Mucosa of stomach (tissue), 1 donor: ENCODE results near the gene CCDC134.

ENCODE experiments used
- H3K27me3 ChIP-seq: one replicate; pipeline ENCODE4 v1.7.0; 2013; ENCODE audit warnings: mild to moderate bottlenecking, low read length; ENCODE audit not compliant: control insufficient read depth, insufficient read depth
- H3K36me3 ChIP-seq: one replicate; pipeline ENCODE4 v1.7.0; 2013; ENCODE audit warnings: low read length; ENCODE audit not compliant: control insufficient read depth, insufficient read depth
- H3K4me1 ChIP-seq: one replicate; pipeline ENCODE4 v1.7.0; 2013; ENCODE audit warnings: mild to moderate bottlenecking, low read length; ENCODE audit not compliant: control insufficient read depth, insufficient read depth
- H3K4me3 ChIP-seq: one replicate; pipeline ENCODE4 v1.7.0; 2013; ENCODE audit warnings: low read length
- H3K9ac ChIP-seq: one replicate; pipeline ENCODE4 v1.7.0; 2013; ENCODE audit warnings: mild to moderate bottlenecking, low read length, moderate library complexity
- H3K9me3 ChIP-seq: one replicate; pipeline ENCODE4 v1.7.0; 2013; ENCODE audit warnings: mild to moderate bottlenecking, low read length, moderate library complexity; ENCODE audit not compliant: control insufficient read depth
- donor health status: Pancreatic carcinoma.

Gene CCDC134

GRCh38 chr22:41841085-41841712 is 40.7 kb downstream of the CCDC134 start:
- Histone ChIP-seq H3K9ac (peak overlapping the region; percentile 14), H3K27me3 (no peaks in the 10 kb centered on the region), H3K4me1 (peaks cover 81% of the 10 kb centered on the region), H3K4me3 (no peak overlapping the region), H3K9me3 (no peaks in the 10 kb centered on the region), H3K36me3 (no peaks in the 10 kb centered on the region)

- H3K9me3 ChIP-seq, result no peaks in the 10 kb centered on the region
- H3K9ac ChIP-seq, result peak overlapping the region; percentile 8
- H3K4me3 ChIP-seq, result no peak overlapping the region
- H3K27me3 ChIP-seq, result no peaks in the 10 kb centered on the region
- no peaks in the 10 kb centered on the region for H3K36me3 ChIP-seq
- H3K4me1 ChIP-seq, result peaks cover 82% of the 10 kb centered on the region
Measured at GRCh38 chr22:41842996-41843970, 42.8 kb downstream of the CCDC134 start.

GRCh38 chr22:41844036-41844435 is 43.6 kb downstream of the CCDC134 start:
- Histone ChIP-seq H3K9me3 (no peaks in the 10 kb centered on the region), H3K4me1 (peaks cover 81% of the 10 kb centered on the region), H3K9ac (no peak overlapping the region), H3K36me3 (no peaks in the 10 kb centered on the region), H3K27me3 (no peaks in the 10 kb centered on the region), H3K4me3 (no peak overlapping the region)

GRCh38 chr22:41844513-41844912 is 44.0 kb downstream of the CCDC134 start:
- no peaks in the 10 kb centered on the region for H3K9me3 ChIP-seq
- no peaks in the 10 kb centered on the region for H3K36me3 ChIP-seq
- no peaks in the 10 kb centered on the region for H3K27me3 ChIP-seq
- H3K4me3 ChIP-seq, result no peak overlapping the region
- H3K4me1 ChIP-seq, result peaks cover 76% of the 10 kb centered on the region
- no peak overlapping the region for H3K9ac ChIP-seq

- no peaks in the 10 kb centered on the region for H3K9me3 ChIP-seq
- no peaks in the 10 kb centered on the region for H3K27me3 ChIP-seq
- H3K36me3 ChIP-seq, result no peaks in the 10 kb centered on the region
- H3K4me1 ChIP-seq, result peaks cover 67% of the 10 kb centered on the region
- H3K9ac ChIP-seq, result peak overlapping the region; percentile 24
- H3K4me3 ChIP-seq, result no peak overlapping the region
Measured at GRCh38 chr22:41845380-41846267, 45.1 kb downstream of the CCDC134 start.

- no peak overlapping the region for H3K9ac ChIP-seq
- H3K4me3 ChIP-seq, result no peak overlapping the region
- H3K9me3 ChIP-seq, result no peaks in the 10 kb centered on the region
- peaks cover 61% of the 10 kb centered on the region for H3K4me1 ChIP-seq
- H3K36me3 ChIP-seq, result no peaks in the 10 kb centered on the region
- no peaks in the 10 kb centered on the region for H3K27me3 ChIP-seq
Measured at GRCh38 chr22:41846268-41846987, 45.9 kb downstream of the CCDC134 start.

- Histone ChIP-seq H3K4me1 (peaks cover 59% of the 10 kb centered on the region), H3K4me3 (no peak overlapping the region), H3K9me3 (no peaks in the 10 kb centered on the region), H3K36me3 (no peaks in the 10 kb centered on the region), H3K9ac (no peak overlapping the region), H3K27me3 (no peaks in the 10 kb centered on the region)
Measured at GRCh38 chr22:41847300-41847699, 46.8 kb downstream of the CCDC134 start.

- H3K27me3 ChIP-seq, result no peaks in the 10 kb centered on the region
- H3K4me1 ChIP-seq, result peaks cover 47% of the 10 kb centered on the region
- H3K4me3 ChIP-seq, result no peak overlapping the region
- H3K9ac ChIP-seq, result no peak overlapping the region
- no peaks in the 10 kb centered on the region for H3K36me3 ChIP-seq
- no peaks in the 10 kb centered on the region for H3K9me3 ChIP-seq
Measured at GRCh38 chr22:41848468-41848867, 48.0 kb downstream of the CCDC134 start.

GRCh38 chr22:41856469-41856868 is 56.0 kb downstream of the CCDC134 start:
- Histone ChIP-seq H3K9ac (no peak overlapping the region), H3K27me3 (no peaks in the 10 kb centered on the region), H3K9me3 (no peaks in the 10 kb centered on the region), H3K36me3 (no peaks in the 10 kb centered on the region), H3K4me3 (no peak overlapping the region), H3K4me1 (peaks cover 19% of the 10 kb centered on the region)

GRCh38 chr22:41857155-41857859 is 56.8 kb downstream of the CCDC134 start:
- H3K36me3 ChIP-seq, result no peaks in the 10 kb centered on the region
- no peak overlapping the region for H3K4me3 ChIP-seq
- no peaks in the 10 kb centered on the region for H3K27me3 ChIP-seq
- no peaks in the 10 kb centered on the region for H3K9me3 ChIP-seq
- H3K9ac ChIP-seq, result no peak overlapping the region
- peaks cover 25% of the 10 kb centered on the region for H3K4me1 ChIP-seq

GRCh38 chr22:41857860-41858199 is 57.4 kb downstream of the CCDC134 start:
- Histone ChIP-seq H3K4me3 (no peak overlapping the region), H3K36me3 (no peaks in the 10 kb centered on the region), H3K9ac (no peak overlapping the region), H3K27me3 (no peaks in the 10 kb centered on the region), H3K4me1 (peaks cover 30% of the 10 kb centered on the region), H3K9me3 (no peaks in the 10 kb centered on the region)
